Islet of Langerhans (tissue), 1 donor: Measurements from ENCODE around the gene GAS6.

Source experiments
- FAIRE-seq: peaks from one replicate; lab custom pipeline; 2011; peaks lifted over from hg19 to GRCh38; lab: Jason Lieb, UNC

GAS6 gene

DNA sequence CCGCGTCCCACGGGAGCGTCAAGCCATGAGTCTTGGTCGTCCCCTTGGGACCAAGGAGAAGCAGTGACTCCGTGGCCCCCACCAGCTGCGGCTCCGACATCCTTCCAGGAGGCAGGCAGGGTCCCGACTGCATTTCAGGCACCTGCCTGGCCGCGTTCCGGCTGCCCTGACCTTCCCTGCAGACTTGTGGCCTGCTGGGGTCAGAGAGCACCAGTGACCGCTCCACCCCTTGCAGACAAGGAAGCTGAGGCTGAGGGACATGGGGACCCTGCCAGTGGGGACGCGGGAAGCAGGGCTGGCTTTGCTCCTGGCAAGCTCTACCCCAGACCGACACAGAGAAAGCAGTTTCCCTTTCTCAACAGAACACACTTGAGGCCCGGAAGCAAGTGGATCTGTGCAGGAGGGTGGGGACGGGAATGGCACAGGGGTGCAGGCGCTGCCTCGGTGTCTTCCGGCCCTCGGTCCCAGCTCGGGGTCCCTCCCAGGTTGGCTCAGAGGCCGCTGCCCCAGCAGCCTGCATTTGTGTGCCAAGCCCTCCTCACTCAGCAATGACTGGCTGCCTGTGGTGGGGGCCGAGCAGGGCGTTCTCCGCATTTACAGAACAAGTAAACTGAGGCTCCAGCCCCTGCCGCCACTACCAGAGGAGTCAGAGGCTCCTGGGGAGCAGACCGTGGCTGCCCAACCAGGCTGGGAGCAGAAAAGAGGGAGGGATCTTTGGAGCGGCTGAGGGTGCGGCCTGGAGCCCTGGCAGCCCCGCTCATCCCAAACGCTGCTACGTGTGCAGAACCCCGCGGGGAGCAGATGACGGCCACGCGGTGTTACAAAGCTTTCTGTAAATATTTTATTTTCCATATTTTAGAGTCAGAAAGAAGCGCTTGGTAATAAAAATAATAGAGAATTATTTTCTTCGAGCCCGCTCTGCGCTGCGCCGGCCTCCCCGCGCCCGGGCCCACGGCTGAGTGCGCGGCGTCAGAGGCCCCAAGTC is 43.9 kb downstream of the GAS6 start:
- no peak for FAIRE-seq

DNA sequence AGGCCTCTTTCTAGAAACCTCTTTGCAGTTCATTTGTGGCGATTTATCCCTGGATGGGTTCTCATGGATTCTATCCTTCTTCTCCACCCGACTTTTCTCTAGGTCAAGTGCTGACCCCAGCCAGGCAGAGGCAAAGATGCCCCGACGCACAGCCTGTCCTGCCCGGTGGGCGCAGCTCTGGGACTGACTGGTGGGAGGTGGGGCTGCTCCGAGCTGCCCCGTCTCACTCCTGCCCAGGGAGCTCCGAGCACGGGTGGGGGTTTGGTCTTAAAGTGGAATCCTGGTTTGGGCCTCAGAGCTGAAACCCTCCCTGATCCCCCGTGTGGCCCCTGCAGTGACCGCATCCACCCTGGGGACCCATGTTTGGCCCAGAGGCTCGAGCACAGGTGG is 44.5 kb downstream of the GAS6 start:
- no peak for FAIRE-seq

DNA sequence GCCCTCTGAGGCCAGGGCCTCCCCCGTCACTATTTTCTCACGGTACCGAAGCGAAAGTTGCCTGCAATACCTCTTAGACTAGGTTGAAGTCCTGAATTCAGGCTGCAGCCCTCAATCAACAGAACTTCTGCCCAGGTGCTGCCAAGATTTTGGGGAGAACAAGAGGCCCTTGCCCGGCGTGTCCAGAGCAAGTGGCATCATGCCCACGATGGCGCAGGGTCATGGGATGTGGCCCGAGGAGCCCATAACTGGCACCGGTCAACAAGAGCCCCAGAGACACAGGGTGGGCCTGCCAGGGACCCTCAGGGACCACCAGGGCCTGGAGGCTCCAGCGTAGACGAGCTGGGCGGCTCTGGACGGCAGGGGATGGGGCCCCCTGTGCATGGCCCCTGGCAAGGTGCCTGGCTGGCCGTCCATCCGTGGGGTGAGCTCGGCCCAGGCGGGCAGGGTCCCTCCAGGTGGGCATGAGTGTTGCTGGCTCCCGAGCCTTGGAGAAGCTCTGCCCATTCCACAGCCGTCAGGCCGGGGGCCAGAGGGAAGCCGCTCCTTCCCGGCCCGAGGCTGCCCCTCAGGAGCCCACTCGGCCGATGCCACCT is 45.1 kb downstream of the GAS6 start:
- no peak for FAIRE-seq

DNA sequence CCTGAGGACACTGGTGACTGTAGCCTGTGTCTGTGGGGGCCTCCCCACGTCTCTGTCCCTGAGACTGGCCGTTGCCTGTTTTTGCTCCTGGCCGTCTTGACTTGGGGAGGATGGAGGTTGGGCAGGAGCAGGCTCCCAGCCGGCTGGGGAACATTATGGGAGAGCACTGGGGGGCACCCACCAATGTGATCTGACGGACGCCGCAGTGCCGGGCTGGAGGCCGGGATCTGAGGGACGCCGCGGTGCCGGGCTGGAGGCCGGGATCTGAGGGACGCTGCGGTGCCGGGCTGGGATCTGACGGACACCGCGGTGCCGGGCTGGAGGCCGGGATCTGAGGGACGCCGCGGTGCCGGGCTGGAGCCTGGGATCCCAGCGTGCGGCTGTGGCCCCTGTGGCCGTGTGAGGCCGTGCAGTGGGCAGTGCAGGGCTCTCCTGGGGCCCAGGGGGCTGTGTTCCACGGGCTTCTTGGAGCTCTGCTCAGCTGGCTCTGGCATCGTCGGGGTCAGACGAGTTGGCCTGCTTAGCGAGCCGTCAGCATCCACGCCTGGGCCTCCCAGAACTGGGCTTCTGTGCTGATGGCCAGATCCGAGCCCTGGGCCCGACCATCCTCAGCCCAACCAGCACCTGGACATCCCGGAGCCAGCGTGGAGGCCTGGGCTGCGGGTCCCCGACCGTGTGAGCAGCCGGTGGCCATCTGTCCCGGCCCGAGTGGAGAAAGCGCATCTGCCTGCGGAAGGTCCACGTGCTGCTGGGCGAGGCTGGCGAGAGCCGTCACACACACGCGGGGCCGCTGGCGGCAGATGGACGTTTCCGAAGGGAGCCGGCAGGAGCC is 45.8 kb downstream of the GAS6 start:
- no peak for FAIRE-seq

DNA sequence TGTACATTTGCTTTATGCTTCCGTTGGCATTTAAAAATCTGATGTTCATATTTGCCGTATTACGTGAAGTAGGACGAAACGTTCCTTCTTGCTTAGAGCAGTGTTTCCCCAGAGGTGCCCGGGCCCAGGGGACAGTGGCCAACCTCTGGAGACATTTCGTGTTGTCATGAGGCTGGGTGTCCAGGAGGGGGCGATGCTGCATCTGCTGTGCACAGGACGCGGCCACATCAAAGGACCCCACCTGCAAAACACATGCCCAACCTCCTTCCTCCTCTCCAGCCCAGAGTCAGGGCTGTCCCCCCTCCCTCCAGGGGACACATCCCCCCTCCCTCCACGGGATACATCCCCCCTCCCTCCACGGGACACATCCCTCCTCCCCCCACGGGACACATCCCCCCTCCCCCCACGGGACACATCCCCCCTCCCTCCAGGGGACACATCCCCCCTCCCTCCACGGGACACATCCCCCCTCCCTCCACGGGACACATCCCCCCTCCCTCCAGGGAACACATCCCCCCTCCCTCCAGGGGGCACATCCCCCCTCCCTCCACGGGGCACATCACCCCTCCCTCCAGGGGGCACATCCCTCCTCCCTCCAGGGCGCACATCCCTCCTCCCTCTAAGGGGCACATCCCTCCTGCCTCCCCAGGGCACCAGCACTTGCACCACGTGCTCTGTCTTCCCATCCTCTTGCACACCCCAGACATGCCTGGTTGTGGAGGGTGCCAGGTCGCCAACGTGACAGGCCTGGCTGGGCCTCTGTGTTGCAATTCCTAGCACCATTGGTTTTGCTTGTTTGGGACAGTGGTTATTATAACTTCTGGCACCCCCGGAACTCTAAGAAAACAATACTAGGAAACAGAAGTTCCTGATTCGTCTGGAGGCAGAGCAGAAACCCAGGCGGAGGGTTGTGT is 46.7 kb downstream of the GAS6 start:
- no peak for FAIRE-seq

DNA sequence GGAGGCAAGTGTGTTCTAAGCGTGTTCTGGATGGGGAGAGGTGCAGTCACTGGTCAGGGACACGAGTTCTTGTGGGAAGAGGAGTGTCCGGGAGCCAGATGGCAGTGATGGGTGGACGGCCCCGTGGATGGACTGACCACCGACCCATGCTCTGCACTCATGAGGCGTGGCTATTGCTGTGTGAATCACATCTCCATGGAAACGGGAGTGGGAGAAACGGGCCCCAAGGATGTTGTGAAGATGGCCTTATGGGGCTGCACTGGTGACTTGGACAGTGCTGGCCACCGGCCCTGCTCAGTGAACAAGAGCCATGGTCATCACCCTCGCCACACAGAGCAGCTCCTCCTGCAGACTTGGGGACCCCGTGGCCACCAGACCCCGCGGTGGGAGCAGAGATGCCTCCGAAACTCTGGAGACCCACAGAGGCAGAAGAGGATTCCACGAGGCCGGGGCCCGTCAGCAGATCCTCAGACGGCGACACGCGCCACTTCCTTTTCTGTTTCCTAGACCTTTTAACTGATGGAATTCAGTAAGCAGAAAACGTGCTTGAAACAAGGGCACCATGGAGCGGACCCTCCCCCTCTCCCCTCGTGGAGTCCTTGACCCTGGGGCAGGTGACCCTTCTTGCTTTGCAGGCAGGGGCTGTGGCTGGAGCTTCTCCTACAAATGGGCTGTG is 47.5 kb downstream of the GAS6 start:
- no peak for FAIRE-seq

DNA sequence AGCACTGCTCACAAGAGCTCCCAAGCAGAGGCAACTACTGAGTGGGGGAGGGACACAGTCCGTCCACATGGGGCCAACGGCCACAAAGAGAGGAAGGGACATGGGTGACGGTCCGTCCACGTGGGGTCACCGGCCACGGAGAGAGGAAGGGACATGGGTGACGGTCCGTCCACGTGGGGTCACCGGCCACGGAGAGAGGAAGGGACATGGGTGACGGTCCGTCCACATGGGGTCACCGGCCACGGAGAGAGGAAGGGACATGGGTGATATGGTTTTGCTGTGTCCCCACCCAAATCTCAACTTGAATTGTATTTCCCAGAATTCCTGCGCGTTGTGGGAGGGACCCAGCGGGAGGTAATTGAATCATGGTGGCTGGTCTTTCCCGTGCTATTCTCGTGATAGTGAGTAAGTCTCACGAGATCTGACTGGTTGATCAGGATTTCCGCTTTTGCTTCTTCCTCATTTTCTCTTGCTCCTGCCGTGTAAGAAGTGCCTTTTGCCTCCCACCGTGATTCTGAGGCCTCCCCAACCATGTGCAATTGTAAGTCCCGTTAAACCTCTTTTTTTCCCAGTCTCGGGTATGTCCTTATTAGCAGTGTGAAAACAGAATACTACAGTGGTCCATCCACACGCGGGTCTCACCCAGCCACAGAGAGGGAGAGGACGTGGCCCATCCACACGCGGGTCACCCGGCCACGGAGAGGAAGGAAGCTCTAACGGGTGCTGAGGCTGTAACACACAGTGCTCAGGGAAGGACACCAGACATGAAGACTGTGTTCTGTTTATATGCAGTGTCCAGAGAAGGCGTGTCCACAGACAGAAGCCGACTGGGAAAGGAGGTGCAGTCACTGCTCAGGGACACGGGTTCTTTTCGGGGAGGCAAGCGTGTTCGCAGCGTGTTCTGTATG is 48.5 kb downstream of the GAS6 start:
- no peak for FAIRE-seq

DNA sequence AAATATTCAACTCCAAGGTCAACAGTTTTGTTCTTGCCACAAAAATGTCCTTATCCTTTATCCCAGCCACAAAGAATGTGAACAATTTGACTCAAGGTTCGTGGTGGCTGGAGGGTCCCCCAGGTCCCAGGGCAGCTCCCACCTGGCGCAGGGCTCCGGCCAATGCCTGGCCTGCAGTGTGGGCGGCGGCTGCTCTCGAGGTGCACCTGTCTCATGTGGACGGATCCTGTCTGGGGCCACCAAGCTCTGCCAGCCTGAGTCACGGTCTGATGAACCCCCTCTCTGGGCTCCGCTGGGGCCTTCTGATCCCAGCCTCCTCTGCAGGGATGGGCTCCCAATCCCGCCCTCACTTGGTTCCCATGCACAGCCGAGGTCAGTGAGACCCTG is 49.4 kb downstream of the GAS6 start:
- FAIRE-seq: no peak

DNA sequence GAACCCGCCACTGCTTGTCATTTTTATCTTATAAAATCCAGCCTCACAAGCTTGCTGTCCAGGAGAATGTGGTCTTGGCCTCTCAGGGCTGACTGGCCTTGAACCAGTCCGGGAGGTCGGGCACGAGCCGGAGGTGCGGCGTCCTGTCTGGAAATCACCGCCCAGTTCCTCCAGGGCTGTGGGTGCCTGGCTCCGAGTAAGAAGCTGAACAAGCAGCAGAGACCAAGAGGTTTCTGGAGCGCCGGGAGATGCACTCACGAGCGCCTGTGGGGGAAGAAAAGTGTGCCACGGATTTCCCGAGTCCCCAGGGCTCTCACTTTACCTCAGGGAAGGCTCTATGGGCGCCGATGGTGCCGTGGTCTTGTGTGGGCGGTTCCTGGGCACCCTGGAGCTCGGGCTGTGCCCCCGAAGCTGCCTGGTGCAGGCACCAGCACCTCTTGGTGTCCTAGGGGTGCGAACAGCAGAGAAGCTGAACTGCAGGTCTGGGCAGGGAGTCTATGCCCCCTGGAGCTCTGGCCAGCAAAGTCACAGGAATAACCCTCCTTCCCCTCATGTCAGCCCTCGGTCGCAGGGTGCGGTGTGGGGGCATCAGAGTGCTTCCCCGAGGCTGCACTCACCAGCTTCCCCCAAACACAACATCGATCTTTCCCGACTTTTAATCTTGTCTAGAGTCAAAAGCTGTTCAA is 50.0 kb downstream of the GAS6 start:
- no peak for FAIRE-seq

DNA sequence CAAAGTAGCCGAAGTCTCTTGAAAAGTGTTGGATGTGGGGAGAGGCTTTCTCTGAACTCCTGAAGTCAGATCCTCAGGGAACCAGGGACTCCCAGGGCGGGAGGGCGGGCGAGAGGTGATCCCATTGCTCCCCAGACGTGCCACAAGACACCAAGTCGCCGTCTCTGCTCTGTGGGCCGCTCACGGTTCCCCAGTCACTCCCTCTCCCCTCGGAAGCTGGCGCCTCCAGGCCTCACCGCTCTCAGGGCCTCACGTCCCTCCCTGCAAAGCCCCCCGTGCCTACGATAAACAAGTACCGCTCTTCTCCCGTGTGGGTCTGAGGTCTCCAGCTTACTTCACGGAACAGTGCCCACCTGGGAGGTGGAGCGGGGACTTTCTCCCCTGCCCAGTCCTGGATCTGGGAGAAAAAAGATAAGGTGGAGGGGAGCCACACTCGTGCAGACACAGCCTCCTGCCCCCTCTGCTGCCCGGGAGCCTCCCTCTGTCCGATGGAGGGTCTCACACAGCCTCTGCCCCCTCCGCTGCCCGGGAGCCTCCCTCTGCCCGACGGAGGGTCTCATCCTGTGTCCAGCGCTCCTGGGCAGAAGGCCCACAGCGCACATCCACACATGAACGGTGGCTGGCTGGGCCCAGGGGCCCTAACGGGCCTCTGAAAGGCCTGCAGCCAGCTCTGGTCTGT is 50.7 kb downstream of the GAS6 start:
- no peak for FAIRE-seq

DNA sequence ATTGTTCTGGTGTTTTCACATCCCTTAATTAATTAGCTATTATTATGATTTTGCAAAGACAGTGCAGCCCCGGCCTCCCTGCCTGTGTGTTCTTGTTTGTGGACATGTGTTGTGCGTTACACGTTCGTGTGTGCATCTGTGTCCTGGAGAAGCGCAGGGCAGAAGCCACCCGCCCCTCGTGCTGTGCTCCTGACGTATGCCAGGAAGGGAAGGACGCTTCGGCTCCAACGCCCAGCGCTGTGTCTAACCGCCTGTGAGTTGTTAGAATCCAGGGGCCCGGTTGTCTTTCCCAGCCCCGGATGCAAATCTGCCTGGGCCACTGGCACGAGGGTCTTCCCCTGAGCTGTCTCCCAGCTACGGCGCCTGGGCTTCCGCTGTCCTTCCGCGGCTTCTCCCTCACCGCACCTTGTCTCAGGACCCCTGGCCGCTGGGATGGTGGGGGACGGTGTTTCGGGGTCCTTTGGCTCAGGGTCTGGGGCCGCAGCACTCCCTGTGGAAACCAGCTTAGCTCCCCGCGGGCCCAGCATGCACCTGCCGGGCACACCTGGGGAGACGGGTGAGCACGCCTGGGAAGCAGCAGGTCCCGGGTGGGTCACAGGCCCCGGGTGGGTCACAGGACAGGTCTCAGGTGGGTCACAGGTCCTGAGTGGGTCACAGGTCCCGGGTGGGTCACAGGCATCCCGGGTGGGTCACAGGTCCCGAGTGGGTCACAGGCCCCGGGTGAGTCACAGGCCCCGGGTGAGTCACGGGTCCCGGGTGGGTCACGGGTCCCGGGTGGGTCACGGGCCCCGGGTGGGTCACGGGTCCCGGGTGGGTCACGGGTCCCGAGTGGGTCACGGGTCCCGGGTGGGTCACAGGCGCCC is 51.5 kb downstream of the GAS6 start:
- no peak for FAIRE-seq

DNA sequence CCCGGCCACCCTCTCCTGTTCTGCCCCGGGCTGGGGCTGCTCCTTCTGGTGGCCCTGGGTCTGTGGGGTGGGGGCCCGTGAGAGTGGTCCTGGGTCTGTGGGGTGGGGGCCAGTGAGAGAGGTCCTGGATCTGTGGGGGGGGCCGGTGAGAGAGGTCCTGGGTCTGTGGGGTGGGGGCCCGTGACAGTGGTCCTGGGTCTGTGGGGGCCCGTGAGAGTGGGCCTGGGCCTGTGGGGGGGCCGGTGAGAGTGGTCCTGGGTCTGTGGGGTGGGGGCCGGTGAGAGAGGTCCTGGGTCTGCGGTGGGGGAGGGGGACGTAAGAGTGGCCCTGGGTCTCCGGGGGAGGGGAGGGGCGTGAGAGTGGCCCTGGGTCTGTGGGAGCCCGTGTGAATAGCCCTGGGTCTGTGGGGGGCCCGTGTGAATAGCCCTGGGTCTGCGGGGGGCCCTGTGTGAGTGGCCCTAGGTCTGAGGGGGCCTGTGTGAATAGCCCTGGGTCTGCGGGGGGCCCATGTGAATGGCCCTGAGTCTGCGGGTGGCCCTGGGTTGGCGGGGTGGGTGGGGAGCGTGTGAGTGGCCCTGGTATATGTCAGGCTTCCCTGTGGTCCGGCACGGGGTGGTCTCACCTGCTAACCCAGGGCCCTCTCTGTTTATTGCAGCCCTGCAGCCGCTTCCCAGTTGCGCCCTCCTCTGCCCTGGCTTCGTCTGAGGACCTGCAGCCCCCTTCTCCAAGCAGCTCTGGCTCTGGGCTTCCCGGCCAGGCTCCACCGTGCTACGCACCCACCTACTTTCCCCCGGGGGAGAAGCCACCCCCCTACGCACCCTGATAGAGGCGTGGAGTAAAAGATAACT is 52.6 kb downstream of the GAS6 start:
- no peak for FAIRE-seq

DNA sequence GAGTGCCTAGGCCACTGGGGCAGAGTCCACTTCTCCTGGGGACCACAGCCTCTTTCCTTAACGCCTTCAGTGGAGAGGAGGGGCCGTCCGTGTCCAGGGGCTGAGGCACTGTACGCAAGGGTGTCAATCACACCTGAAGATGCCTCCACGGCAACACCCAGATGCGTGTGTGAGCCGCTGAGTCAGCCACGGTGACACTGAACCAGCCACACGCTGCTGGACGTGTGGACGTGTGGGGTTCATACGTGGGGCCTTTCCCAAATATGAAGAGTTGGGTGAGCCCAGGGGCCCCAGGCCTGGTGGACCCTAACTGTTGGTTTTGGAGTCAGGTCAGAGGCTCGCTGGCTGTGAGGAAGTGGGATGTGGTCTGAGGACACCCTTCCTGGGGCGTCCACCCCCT is 53.2 kb downstream of the GAS6 start:
- FAIRE-seq: no peak

DNA sequence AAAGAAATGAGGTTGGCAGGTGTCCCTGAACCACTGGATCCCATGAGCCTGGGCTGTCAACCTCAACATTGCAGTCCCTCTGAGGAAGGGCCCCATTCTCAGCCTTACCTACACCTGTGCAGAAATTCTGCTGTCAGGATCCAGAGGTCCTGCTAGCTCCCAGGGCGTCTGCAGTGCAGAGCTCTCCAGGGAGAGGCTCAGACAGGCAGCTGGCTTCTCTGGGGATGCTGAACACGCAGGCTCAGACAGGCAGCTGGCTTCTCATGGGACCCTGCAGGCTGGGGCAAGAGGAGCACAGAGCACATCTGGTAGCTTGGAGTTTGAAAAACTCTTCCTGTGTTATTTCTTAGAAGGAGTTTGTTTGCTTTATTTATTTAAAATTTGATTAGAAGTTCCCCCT is 53.9 kb downstream of the GAS6 start:
- no peak for FAIRE-seq

DNA sequence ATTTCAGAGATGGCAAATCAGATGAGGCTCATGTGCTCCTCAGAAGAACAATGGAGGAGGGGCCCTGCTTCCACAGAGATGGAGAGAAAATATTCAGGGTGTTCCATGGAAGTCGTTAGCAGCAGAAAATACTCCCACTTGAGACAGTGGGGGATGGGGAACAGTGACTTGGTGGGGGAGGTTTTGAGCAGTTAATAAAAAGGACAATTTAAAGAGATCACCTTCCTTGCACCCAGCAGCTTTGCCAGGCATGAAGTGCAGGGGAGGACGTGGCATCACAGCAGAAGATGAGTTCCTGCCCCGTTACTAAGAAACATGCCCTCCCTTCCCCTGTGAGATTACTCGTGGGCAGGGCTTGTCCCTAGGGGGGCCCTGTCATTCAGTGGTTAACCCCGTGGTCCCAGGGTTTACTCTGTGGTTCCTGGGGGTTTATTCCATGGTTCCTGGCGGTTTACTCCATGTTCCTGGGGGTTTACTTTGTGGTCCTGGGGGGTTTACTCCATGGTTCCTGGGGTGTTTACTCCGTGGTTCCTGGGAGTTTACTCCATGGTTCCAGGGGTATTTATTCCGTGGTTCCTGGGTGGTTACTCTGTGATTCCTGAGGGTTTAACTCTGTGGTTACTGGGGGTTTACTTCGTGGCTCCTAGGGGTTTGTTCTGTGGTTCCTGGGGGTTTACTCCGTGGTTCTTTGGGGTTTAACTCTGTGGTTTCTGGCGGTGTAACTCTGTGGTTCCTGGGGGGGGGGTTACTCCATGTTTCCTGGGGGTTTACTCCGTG is 55.6 kb downstream of the GAS6 start:
- FAIRE-seq: no peak

DNA sequence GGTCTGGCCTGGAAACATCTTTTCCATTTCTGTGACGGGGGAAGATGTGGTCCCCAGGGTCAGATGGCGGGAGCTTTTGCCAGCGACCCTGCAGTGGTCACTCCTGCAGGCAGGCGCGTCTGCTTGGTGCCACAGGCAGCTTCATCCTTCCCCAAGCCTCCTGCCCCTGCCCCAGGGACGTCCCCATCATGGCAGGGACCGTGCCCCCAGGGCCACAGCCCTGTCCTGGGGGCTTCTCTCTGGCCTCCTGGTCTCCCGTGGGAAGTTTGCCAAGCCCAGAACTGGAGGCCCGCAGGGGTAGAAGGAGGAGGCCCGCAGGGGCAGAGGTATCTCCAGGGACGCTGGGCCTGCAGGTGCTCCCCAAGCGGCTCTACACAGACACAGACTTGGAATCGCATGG is 57.4 kb downstream of the GAS6 start:
- no peak for FAIRE-seq
